SJCRH30 (cell line): Measurements from ENCODE around the gene NEU4. TPM values are rescaled to one million over a fixed set of nuclear protein-coding genes. Genes with fewer than 3 reads are reported as not detected.
"Not testable (repeated sequence)": the region's sequence is repeated elsewhere in the genome, so short reads cannot be mapped to it uniquely, and the experiment has no call there.

ENCODE experiments used
- DNase-seq, 2 experiments: peaks; one replicate each; pipeline ENCODE4 v3.0.0-alpha.2; 2015 to 2020
- H3K27ac ChIP-seq: fragments of 250-450 bp; sonication (Bioruptor Pico); 2 replicates; pipeline ENCODE4 v1.5.1; 2020; ENCODE audit warnings: mild to moderate bottlenecking, moderate library complexity
- H3K27me3 ChIP-seq: fragments of 250-450 bp; sonication (Bioruptor Pico); 2 replicates; pipeline ENCODE4 v1.5.1; 2020; ENCODE audit warnings: mild to moderate bottlenecking, moderate library complexity
- H3K36me3 ChIP-seq: fragments of 250-450 bp; sonication (Bioruptor Pico); 2 replicates; pipeline ENCODE4 v1.5.1; 2020; ENCODE audit warnings: mild to moderate bottlenecking, moderate library complexity
- H3K4me1 ChIP-seq: fragments of 250-450 bp; sonication (Bioruptor Pico); 2 replicates; pipeline ENCODE4 v1.5.1; 2020; ENCODE audit warnings: mild to moderate bottlenecking, moderate library complexity
- H3K4me3 ChIP-seq: fragments of 250-450 bp; sonication (Bioruptor Pico); 2 replicates; pipeline ENCODE4 v1.5.1; 2020; ENCODE audit warnings: mild to moderate bottlenecking, moderate library complexity
- H3K9me3 ChIP-seq: fragments of 250-450 bp; sonication (Bioruptor Pico); replicated peaks from 2 replicates; pipeline ENCODE4 v1.5.1; 2020; ENCODE audit warnings: mild to moderate bottlenecking, moderate library complexity
- total RNA-seq: library from RNA; depleted of rRNA; stranded (reverse); fragments of >200 nt; shearing (Covaris generic); gene quantifications from 2 replicates; pipeline ENCODE4 v1.2.3, GENCODE V29; 2014

NEU4 gene
- total RNA-seq, 1 experiment from 2014 or later: 6.8 TPM

- Histone ChIP-seq H3K36me3 (no peaks in the 10 kb centered on the region), H3K9me3 (0 out of 2 replicates have a peak, but pooled peaks cover 3% of the 10 kb centered on the region), H3K27me3 (no peaks in the 10 kb centered on the region), H3K27ac (no peak overlapping the region), H3K4me1 (no peaks in the 10 kb centered on the region), H3K4me3 (no peak overlapping the region)
- no peak for DNase-seq
These were observed 11.8 kb downstream of the NEU4 start for GRCh38 chr2:241820625-241821384.

GRCh38 chr2:241821460-241822263, 12.7 kb downstream of the NEU4 start:
- no peak for DNase-seq

GRCh38 chr2:241822264-241822623, 13.3 kb downstream of the NEU4 start:
- Histone ChIP-seq H3K9me3 (peaks cover 8% of the 10 kb centered on the region; the same call in 1 of the 2 replicates), H3K27ac (no peak overlapping the region), H3K27me3 (no peaks in the 10 kb centered on the region), H3K4me3 (no peak overlapping the region), H3K4me1 (no peaks in the 10 kb centered on the region), H3K36me3 (no peaks in the 10 kb centered on the region)
- no peak for DNase-seq

More at GRCh38 chr2:241821460-241822263, 12.7 kb downstream of the NEU4 start:
- no peak overlapping the region for H3K4me3 ChIP-seq
- H3K27me3 ChIP-seq: no peaks in the 10 kb centered on the region
- H3K36me3 ChIP-seq: no peaks in the 10 kb centered on the region
- no peak overlapping the region for H3K27ac ChIP-seq
- H3K4me1 ChIP-seq: no peaks in the 10 kb centered on the region
- H3K9me3 ChIP-seq: 0 out of 2 replicates have a peak, but pooled peaks cover 3% of the 10 kb centered on the region

DNA sequence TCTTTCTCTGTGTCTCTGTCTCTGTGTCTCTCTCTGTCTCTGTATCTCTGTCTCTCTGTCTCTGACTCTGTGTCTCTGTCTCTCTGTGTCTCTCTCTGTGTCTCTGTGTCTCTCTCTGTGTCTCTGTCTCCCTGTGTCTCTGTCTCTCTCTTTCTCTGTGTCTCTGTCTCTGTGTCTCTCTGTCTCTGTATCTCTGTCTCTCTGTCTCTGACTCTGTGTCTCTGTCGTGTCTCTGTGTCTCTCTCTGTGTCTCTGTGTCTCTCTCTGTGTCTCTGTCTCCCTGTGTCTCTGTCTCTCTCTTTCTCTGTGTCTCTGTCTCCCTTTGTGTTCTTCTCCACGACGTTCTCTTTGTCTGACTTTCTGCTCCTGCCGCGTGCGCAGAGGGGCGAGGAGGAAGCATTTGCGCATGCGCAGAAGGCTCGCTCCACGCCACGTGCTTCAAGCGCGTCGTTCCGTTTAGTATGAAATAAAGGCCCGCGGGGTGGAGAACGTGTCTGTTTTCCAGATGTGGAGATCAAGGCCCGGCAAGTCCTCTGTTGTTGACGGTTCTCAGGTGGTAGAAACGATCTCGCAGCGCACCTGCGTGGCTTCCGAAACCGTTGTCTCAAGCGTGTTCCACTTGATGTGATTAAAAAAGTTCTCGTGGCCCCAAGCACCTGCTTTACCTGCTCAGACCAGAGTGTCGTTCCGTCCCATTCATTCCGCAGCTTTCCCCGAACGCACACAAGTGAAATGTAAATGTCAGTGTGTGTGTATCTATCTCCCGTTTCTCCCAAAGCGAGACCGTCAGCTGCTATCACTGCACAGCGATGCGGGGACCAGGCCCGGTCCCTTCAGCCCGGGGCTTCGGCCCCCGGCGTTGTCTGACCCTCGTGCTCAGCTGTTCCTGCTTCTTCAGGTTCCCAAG, 14.8 kb downstream of the NEU4 start:
- not testable (repeated sequence) for H3K36me3 ChIP-seq, H3K27me3 ChIP-seq, DNase-seq, H3K27ac ChIP-seq, H3K4me1 ChIP-seq, H3K4me3 ChIP-seq
- H3K9me3 ChIP-seq: peaks cover 11% of the 10 kb centered on the region; the same call in 1 of the 2 replicates

DNA sequence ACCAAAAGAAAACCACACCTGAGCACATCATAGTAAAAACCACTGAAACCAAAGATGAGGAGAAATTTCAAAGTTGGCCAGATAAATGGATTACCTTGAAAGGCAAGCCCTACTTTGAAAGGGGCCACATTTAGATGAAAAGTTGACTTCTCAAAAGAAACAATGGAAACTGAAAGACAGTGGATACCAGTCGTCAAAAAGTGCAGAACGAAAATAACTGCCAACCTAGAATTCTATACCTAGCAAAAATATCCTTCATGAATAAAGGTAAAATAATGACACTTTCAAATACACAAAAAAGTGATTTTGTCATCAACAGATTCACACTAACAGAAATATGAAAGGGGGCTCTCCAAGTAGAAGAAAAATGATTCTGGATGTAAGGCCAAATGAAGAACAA, 18.4 kb downstream of the NEU4 start:
- Histone ChIP-seq H3K27ac (no peak overlapping the region), H3K9me3 (peaks cover 22% of the 10 kb centered on the region), H3K4me3 (no peak overlapping the region), H3K36me3 (no peaks in the 10 kb centered on the region), H3K4me1 (no peaks in the 10 kb centered on the region), H3K27me3 (no peaks in the 10 kb centered on the region; the same call in 1 of the 2 replicates)
- no peak for DNase-seq

DNA sequence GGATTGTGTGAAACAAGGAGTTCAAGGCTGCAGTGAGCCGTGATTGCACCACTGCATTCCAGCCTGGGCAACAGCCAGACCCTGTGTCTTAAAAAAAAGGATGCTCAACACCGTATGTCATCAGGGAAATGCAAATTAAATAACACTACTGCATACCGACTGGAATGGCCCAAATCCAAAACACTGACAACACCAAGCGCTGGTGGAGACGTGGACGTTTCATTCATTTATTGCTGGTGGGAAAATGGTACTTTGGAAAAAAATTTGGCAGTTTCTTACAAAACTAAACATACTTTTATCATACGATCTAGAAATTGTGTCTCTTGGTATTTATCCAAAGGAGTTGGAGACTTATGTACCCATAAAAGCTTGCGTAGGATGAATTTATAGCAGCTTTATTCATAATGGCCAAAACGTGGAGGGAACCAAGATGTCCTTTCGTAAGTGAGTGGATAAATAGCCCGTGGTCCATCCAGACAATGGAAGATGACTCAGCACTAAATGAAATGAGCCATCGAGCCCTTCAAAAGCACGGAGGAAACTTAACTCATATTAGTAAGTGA, 24.2 kb downstream of the NEU4 start:
- DNase-seq: no peak
- no peak overlapping the region for H3K27ac ChIP-seq

GRCh38 chr2:241833756-241834526, 24.9 kb downstream of the NEU4 start:
- H3K27ac ChIP-seq, DNase-seq, H3K27me3 ChIP-seq, H3K4me3 ChIP-seq, H3K36me3 ChIP-seq, H3K4me1 ChIP-seq: not testable (repeated sequence)
- peaks cover 11% of the 10 kb centered on the region; the same call in 1 of the 2 replicates for H3K9me3 ChIP-seq

More for the DNA sequence above, 24.2 kb downstream of the NEU4 start:
- no peaks in the 10 kb centered on the region for H3K4me1 ChIP-seq
- H3K36me3 ChIP-seq: no peaks in the 10 kb centered on the region
- H3K27me3 ChIP-seq: no peaks in the 10 kb centered on the region; the same call in 1 of the 2 replicates
- no peak overlapping the region for H3K4me3 ChIP-seq
- H3K9me3 ChIP-seq: peaks cover 11% of the 10 kb centered on the region; the same call in 1 of the 2 replicates

GRCh38 chr2:241834527-241835210, 25.7 kb downstream of the NEU4 start:
- Histone ChIP-seq H3K27ac (no peak overlapping the region), H3K4me3 (no peak overlapping the region), H3K36me3 (no peaks in the 10 kb centered on the region), H3K9me3 (peaks cover 11% of the 10 kb centered on the region; the same call in 1 of the 2 replicates), H3K27me3 (no peaks in the 10 kb centered on the region; the same call in 1 of the 2 replicates), H3K4me1 (no peaks in the 10 kb centered on the region)
- no peak for DNase-seq

DNA sequence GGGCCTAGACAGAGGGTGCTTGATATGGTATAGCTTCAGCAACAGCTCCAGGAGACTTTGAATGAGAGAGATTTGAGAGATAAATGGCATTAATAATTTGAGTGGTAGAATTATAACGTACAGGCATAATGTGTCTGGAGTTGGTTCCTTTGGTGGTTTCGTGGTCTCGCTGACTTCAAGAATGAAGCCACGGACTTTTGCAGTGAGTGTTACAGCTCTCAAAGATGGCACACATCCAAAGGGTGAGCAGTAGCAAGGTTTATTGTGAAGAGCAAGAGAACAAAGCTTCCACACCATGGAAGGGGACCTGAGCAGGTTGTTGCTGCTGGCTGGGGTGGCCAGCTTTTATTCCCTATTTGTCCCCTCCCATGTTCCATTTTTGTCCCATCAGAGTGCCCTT, 26.6 kb downstream of the NEU4 start:
- Histone ChIP-seq H3K36me3 (no peaks in the 10 kb centered on the region), H3K27me3 (no peaks in the 10 kb centered on the region; the same call in 1 of the 2 replicates), H3K9me3 (peaks cover 5% of the 10 kb centered on the region; the same call in 1 of the 2 replicates), H3K4me3 (no peak overlapping the region), H3K4me1 (no peaks in the 10 kb centered on the region), H3K27ac (no peak overlapping the region)
- DNase-seq: no peak

- no peak overlapping the region for H3K27ac ChIP-seq
- H3K4me3 ChIP-seq: no peak overlapping the region
- no peaks in the 10 kb centered on the region for H3K4me1 ChIP-seq
- H3K9me3 ChIP-seq: peaks cover 4% of the 10 kb centered on the region; the same call in 1 of the 2 replicates
- DNase-seq: no peak
- no peaks in the 10 kb centered on the region for H3K36me3 ChIP-seq
- no peaks in the 10 kb centered on the region; the same call in 1 of the 2 replicates for H3K27me3 ChIP-seq
These were observed 27.3 kb downstream of the NEU4 start for GRCh38 chr2:241836292-241836691.

DNA sequence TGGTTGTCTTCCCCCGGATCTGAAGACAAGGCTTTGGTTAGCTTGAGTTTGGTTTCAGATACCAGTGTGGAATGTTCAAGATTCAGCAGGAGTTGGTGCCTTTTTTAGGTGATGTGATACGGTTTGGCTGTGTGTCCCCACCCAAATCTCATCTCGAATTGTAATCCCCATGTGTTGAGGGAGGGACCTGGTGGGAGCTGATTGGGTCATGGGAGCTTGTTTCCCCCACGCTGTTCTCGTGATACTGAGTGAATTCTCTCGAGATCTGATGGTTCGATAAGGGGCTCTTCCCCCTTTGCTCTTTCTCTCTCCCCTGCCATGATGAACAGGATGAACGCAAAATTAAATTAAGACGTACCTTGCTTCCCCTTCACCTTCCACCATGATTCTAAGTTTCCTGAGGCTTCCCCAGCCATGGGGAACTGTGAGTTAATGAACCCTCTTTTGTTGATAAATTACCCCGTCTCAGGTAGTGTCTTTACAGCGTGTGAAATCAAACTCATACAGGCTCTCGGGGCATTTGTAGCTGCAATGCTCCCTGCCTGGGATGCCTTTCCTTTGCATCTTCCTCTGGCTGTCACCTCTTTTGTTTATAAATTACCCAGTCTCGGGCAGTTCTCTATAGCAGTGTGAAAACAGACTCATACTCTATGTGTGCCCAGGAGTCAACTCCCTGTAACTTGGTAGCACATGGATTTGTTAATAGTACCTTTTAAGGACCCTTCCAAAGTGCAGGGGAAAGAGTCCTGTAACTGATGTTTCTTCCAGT, 28.4 kb downstream of the NEU4 start:
- no peaks in the 10 kb centered on the region for H3K4me1 ChIP-seq
- H3K9me3 ChIP-seq: no peaks in the 10 kb centered on the region
- H3K36me3 ChIP-seq: no peaks in the 10 kb centered on the region
- no peak overlapping the region for H3K27ac ChIP-seq
- no peak overlapping the region for H3K4me3 ChIP-seq
- H3K27me3 ChIP-seq: no peaks in the 10 kb centered on the region; the same call in 1 of the 2 replicates
- no peak for DNase-seq

DNA sequence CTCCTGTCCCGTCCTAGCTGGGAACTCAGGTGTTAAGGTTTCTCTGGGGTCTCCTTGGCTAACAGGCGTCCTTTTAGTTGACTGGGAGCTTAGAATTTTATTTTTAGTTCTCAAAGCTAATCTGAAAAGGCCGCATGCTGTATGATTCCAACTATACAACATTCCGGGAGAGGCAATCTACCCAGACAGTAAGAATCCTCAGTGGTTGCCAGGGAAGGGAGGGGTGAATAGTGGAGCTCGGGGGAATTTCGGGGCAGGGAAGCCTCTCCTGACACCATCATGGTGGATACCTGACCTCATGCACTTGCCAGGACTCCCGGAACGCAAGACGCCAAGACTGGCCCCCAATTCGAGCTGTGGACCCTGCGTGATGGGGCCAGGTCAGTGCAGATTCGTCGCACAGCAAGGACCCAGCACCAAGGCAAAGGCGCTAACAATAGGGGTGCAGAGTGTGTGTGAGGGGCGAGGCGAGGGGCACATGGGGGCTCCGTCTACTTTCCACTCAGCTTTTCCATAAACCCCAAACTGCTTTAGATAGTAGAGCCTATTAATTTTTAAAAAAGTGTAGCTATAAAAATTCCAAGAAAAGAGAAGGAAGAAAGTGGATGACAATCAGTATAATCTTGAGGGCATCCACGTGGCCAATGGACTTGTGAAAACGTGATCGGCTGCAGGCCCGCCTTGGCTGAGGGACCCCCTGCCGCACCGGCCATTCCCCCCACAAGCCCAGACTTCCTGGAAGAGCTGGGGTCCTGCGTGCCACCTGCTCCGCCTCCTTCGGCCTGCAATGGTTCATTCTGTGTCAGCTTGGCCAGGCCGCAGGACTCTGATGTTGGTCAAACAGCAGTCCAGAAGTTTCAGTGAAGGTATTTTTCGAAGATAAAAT, 32.4 kb downstream of the NEU4 start:
- Histone ChIP-seq H3K27ac (no peak overlapping the region), H3K9me3 (no peaks in the 10 kb centered on the region), H3K4me3 (no peak overlapping the region), H3K27me3 (no peaks in the 10 kb centered on the region), H3K36me3 (no peaks in the 10 kb centered on the region), H3K4me1 (no peaks in the 10 kb centered on the region)
- DNase-seq: no peak
